ENCODE data around the gene IRF5. TPM values are rescaled to one million over a fixed set of nuclear protein-coding genes. Genes with fewer than 3 reads are reported as not detected.

Gene IRF5
- total and polyA plus RNA-seq, 4 donors = 4.3 to 6.2 (median 4.5) TPM

DNA sequence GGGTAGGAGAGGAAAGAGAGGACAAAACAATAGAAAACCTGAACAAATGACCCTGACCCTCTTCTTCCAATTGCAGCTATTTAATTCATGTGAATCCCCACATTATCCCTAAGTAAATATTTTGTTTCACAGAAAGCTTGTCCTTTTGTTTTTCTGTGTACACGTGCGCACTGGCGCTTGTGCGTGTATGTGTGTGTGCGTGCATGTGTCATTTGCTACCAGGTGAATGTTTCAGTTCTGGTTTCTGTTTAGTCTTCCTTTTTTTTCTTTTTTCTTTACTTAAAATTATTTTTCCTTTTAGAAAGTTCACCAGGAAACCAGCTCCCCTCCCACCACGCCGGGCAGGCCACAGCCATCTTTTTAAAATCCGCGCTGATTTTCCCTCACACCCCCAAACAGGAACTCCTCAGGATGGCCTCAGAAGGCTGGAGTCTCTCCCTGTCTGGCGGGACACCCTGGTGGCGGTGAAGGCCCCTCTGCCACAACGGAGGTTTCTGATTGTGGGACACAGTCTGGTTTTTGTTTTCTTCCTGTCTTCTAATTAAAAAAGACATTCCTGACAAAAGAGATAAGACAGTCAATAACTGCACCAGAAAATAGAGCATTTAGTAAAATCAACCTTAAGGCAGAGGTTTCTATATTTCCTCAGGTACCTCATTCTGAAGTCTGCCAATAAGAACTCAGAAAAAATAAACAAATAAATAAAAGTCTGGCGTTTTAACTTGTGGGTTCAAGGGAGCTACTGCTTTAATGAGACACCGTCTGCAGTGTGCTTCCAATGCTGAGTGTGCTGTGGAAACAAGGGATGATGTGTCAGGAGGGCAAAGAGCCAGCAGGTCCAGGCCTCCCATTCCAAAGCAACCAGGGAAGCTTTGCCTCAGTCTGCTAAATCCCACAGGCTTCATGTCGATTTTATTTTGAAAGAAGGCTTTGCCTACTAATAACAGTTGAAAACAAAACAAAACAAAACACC, 17.4 kb downstream of the IRF5 start:
- no peaks in the 10 kb centered on the region for H3K27me3 ChIP-seq (ENCODE audit: control insufficient read depth in 4 of 4, insufficient read depth in 4 of 4, low read length in 3 of 4)
- no peak overlapping the region for H3K4me3 ChIP-seq (ENCODE audit: low read depth in 1 of 3, low read length in 3 of 3)
- DNase-seq (ENCODE audit: low spot score) = no peak
- TF ChIP-seq, protein P1, sequence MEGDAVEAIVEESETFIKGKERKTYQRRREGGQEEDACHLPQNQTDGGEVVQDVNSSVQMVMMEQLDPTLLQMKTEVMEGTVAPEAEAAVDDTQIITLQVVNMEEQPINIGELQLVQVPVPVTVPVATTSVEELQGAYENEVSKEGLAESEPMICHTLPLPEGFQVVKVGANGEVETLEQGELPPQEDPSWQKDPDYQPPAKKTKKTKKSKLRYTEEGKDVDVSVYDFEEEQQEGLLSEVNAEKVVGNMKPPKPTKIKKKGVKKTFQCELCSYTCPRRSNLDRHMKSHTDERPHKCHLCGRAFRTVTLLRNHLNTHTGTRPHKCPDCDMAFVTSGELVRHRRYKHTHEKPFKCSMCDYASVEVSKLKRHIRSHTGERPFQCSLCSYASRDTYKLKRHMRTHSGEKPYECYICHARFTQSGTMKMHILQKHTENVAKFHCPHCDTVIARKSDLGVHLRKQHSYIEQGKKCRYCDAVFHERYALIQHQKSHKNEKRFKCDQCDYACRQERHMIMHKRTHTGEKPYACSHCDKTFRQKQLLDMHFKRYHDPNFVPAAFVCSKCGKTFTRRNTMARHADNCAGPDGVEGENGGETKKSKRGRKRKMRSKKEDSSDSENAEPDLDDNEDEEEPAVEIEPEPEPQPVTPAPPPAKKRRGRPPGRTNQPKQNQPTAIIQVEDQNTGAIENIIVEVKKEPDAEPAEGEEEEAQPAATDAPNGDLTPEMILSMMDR (IDR thresholded peaks at IDR 0.05; ENCODE audit: low read depth, low read length, missing input control) = no peak
- no peak for TF ChIP-seq HNF4G (IDR thresholded peaks at IDR 0.05)
- TF ChIP-seq, protein P2, sequence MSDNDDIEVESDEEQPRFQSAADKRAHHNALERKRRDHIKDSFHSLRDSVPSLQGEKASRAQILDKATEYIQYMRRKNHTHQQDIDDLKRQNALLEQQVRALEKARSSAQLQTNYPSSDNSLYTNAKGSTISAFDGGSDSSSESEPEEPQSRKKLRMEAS (IDR thresholded peaks at IDR 0.05) = no peak
- TF ChIP-seq, protein P3, sequence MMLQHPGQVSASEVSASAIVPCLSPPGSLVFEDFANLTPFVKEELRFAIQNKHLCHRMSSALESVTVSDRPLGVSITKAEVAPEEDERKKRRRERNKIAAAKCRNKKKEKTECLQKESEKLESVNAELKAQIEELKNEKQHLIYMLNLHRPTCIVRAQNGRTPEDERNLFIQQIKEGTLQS (IDR thresholded peaks at IDR 0.05) = no peak
- no peak for TF ChIP-seq EGR1 (IDR thresholded peaks at IDR 0.05; ENCODE audit: low read depth in 2 of 2)
- no peak for TF ChIP-seq YY1 (IDR thresholded peaks at IDR 0.05)
- TF ChIP-seq TAF1 (conservative IDR thresholded peaks at IDR 0.05) = no peak
- TF ChIP-seq SP1 (IDR thresholded peaks at IDR 0.05) = no peak
- TF ChIP-seq NR2F2 (IDR thresholded peaks at IDR 0.05) = no peak
- TF ChIP-seq FOXA2 (IDR thresholded peaks at IDR 0.05) = no peak
- no peak for TF ChIP-seq RXRA (IDR thresholded peaks at IDR 0.05)
- TF ChIP-seq, protein P4, sequence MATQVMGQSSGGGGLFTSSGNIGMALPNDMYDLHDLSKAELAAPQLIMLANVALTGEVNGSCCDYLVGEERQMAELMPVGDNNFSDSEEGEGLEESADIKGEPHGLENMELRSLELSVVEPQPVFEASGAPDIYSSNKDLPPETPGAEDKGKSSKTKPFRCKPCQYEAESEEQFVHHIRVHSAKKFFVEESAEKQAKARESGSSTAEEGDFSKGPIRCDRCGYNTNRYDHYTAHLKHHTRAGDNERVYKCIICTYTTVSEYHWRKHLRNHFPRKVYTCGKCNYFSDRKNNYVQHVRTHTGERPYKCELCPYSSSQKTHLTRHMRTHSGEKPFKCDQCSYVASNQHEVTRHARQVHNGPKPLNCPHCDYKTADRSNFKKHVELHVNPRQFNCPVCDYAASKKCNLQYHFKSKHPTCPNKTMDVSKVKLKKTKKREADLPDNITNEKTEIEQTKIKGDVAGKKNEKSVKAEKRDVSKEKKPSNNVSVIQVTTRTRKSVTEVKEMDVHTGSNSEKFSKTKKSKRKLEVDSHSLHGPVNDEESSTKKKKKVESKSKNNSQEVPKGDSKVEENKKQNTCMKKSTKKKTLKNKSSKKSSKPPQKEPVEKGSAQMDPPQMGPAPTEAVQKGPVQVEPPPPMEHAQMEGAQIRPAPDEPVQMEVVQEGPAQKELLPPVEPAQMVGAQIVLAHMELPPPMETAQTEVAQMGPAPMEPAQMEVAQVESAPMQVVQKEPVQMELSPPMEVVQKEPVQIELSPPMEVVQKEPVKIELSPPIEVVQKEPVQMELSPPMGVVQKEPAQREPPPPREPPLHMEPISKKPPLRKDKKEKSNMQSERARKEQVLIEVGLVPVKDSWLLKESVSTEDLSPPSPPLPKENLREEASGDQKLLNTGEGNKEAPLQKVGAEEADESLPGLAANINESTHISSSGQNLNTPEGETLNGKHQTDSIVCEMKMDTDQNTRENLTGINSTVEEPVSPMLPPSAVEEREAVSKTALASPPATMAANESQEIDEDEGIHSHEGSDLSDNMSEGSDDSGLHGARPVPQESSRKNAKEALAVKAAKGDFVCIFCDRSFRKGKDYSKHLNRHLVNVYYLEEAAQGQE (IDR thresholded peaks at IDR 0.05) = no peak
- TF ChIP-seq FOXA1 (IDR thresholded peaks at IDR 0.05) = no peak
- TF ChIP-seq HNF4A (conservative IDR thresholded peaks at IDR 0.05) = no peak
- TF ChIP-seq RAD21 (IDR thresholded peaks at IDR 0.05) = no peak
- no peak overlapping the region for H3K27ac ChIP-seq (ENCODE audit: low read depth in 1 of 2, low read length in 2 of 2)
- 82% methylated on average over 15 of the region's 15 CpGs for WGBS
- no peak overlapping the region for H3K9ac ChIP-seq (ENCODE audit: low read depth in 1 of 2, low read length in 2 of 2)
- H3K9me3 ChIP-seq (ENCODE audit: control insufficient read depth in 4 of 4, low read length in 3 of 4) = no peaks in the 10 kb centered on the region
- H3K4me1 ChIP-seq (ENCODE audit: control insufficient read depth in 4 of 4, insufficient read depth in 4 of 4, low read length in 3 of 4) = no peaks in the 10 kb centered on the region
- peaks cover 10 to 62% (median 47%) of the 10 kb centered on the region in 4 donors for H3K36me3 ChIP-seq (ENCODE audit: control insufficient read depth in 4 of 4, insufficient read depth in 3 of 4, low read depth in 1 of 4, low read length in 3 of 4)

DNA sequence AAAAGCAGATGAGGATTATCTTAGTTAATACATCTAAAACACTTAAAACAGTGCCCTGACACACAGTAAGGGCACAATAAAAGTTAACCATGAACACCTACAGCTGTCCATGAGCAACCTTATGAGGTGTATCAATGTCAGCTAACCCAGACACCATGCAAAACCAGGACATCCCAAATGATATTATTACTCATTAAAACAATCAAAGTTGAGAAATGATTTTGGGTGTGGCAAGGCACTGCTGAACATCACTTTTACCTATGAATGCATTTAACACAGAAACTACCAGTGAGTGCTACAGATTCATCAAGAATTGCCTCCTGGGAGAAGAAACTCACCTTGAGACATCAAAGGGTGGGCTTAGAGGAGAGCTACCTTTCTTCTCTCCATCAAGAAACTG, 18.3 kb downstream of the IRF5 start:
- no peak overlapping the region for H3K4me3 ChIP-seq (ENCODE audit: low read depth in 1 of 3, low read length in 3 of 3)
- H3K36me3 ChIP-seq (ENCODE audit: control insufficient read depth in 4 of 4, insufficient read depth in 3 of 4, low read depth in 1 of 4, low read length in 3 of 4) = peaks cover 10 to 65% (median 47%) of the 10 kb centered on the region in 4 donors
- no peaks in the 10 kb centered on the region for H3K9me3 ChIP-seq (ENCODE audit: control insufficient read depth in 4 of 4, low read length in 3 of 4)
- H3K4me1 ChIP-seq (ENCODE audit: control insufficient read depth in 4 of 4, insufficient read depth in 4 of 4, low read length in 3 of 4) = no peaks in the 10 kb centered on the region
- DNase-seq (ENCODE audit: low spot score) = no peak
- H3K27me3 ChIP-seq (ENCODE audit: control insufficient read depth in 4 of 4, insufficient read depth in 4 of 4, low read length in 3 of 4) = no peaks in the 10 kb centered on the region
- H3K9ac ChIP-seq (ENCODE audit: low read depth in 1 of 2, low read length in 2 of 2) = no peak overlapping the region
- H3K27ac ChIP-seq (ENCODE audit: low read depth in 1 of 2, low read length in 2 of 2) = no peak overlapping the region
- TF ChIP-seq HNF4G (IDR thresholded peaks at IDR 0.05) = no peak
- TF ChIP-seq JUND (IDR thresholded peaks at IDR 0.05) = no peak
- no peak for TF ChIP-seq NR2F2 (IDR thresholded peaks at IDR 0.05)
- no peak for TF ChIP-seq TAF1 (conservative IDR thresholded peaks at IDR 0.05)
- TF ChIP-seq EGR1 (IDR thresholded peaks at IDR 0.05; ENCODE audit: low read depth in 2 of 2) = no peak
- TF ChIP-seq, protein P5, sequence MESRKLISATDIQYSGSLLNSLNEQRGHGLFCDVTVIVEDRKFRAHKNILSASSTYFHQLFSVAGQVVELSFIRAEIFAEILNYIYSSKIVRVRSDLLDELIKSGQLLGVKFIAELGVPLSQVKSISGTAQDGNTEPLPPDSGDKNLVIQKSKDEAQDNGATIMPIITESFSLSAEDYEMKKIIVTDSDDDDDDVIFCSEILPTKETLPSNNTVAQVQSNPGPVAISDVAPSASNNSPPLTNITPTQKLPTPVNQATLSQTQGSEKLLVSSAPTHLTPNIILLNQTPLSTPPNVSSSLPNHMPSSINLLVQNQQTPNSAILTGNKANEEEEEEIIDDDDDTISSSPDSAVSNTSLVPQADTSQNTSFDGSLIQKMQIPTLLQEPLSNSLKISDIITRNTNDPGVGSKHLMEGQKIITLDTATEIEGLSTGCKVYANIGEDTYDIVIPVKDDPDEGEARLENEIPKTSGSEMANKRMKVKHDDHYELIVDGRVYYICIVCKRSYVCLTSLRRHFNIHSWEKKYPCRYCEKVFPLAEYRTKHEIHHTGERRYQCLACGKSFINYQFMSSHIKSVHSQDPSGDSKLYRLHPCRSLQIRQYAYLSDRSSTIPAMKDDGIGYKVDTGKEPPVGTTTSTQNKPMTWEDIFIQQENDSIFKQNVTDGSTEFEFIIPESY (IDR thresholded peaks at IDR 0.05) = no peak
- TF ChIP-seq, protein P3 (IDR thresholded peaks at IDR 0.05) = no peak
- TF ChIP-seq, protein P1 (IDR thresholded peaks at IDR 0.05; ENCODE audit: low read depth, low read length, missing input control) = no peak
- no peak for TF ChIP-seq HNF4A (conservative IDR thresholded peaks at IDR 0.05)
- no peak for TF ChIP-seq YY1 (IDR thresholded peaks at IDR 0.05)
- TF ChIP-seq GABPA (IDR thresholded peaks at IDR 0.05 in 1 of 2, conservative IDR thresholded peaks at IDR 0.05 in 1 of 2) = no peak
- no peak for TF ChIP-seq FOXA1 (IDR thresholded peaks at IDR 0.05)
- TF ChIP-seq RAD21 (IDR thresholded peaks at IDR 0.05) = no peak
- no peak for TF ChIP-seq FOXA2 (IDR thresholded peaks at IDR 0.05)

Data from liver (tissue), 9 donors.